ENCODE data around the gene ST3GAL2.
"Not testable (repeated sequence)": the region's sequence is repeated elsewhere in the genome, so short reads cannot be mapped to it uniquely, and the experiment has no call there.

The ST3GAL2 gene

GRCh38 chr16:70394853-70395252, 44.0 kb downstream of the ST3GAL2 start:
- no peak for DNase-seq (ENCODE audit: low read depth in 1 of 2, low spot score in 1 of 2)
- TF ChIP-seq JUND (IDR thresholded peaks at IDR 0.05; ENCODE audit: low read depth): no peak
- in situ Hi-C loops (cut with HindIII; ENCODE audit: low pct_unique_long_range_greater_than_20kb, low sequenced_read_pairs): no loop called here

GRCh38 chr16:70393662-70394061, 45.2 kb downstream of the ST3GAL2 start:
- no peak for DNase-seq (ENCODE audit: low read depth in 1 of 2, low spot score in 1 of 2)
- no peak for TF ChIP-seq JUND (IDR thresholded peaks at IDR 0.05; ENCODE audit: low read depth)
- in situ Hi-C loops (cut with HindIII; ENCODE audit: low pct_unique_long_range_greater_than_20kb, low sequenced_read_pairs): no loop called here

GRCh38 chr16:70392606-70393005, 46.3 kb downstream of the ST3GAL2 start:
- in situ Hi-C loops (cut with HindIII; ENCODE audit: low pct_unique_long_range_greater_than_20kb, low sequenced_read_pairs): no loop called here
- TF ChIP-seq JUND (IDR thresholded peaks at IDR 0.05; ENCODE audit: low read depth): no peak
- no peak for DNase-seq (ENCODE audit: low read depth in 1 of 2, low spot score in 1 of 2)

GRCh38 chr16:70391881-70392481, 46.9 kb downstream of the ST3GAL2 start:
- TF ChIP-seq JUND (IDR thresholded peaks at IDR 0.05; ENCODE audit: low read depth): no peak
- no peak for DNase-seq (ENCODE audit: low read depth in 1 of 2, low spot score in 1 of 2)
- in situ Hi-C loops (cut with HindIII; ENCODE audit: low pct_unique_long_range_greater_than_20kb, low sequenced_read_pairs): no loop called here

GRCh38 chr16:70391446-70391845, 47.5 kb downstream of the ST3GAL2 start:
- in situ Hi-C loops (cut with HindIII; ENCODE audit: low pct_unique_long_range_greater_than_20kb, low sequenced_read_pairs): no loop called here
- TF ChIP-seq JUND (IDR thresholded peaks at IDR 0.05; ENCODE audit: low read depth): no peak
- peak in 1 of 2 experiments; percentile 68 for DNase-seq (ENCODE audit: low read depth in 1 of 2, low spot score in 1 of 2)

- in situ Hi-C loops (cut with HindIII; ENCODE audit: low pct_unique_long_range_greater_than_20kb, low sequenced_read_pairs): no loop called here
- no peak for TF ChIP-seq JUND (IDR thresholded peaks at IDR 0.05; ENCODE audit: low read depth)
- peak; percentile 66 to 90 for DNase-seq (ENCODE audit: low read depth in 1 of 2, low spot score in 1 of 2)
Observed at GRCh38 chr16:70390774-70391173, 48.1 kb downstream of the ST3GAL2 start.

GRCh38 chr16:70388006-70388680, 50.8 kb downstream of the ST3GAL2 start:
- TF ChIP-seq JUND (IDR thresholded peaks at IDR 0.05; ENCODE audit: low read depth): no peak
- in situ Hi-C loops (cut with HindIII; ENCODE audit: low pct_unique_long_range_greater_than_20kb, low sequenced_read_pairs): no loop called here
- DNase-seq (ENCODE audit: low read depth in 1 of 2, low spot score in 1 of 2): no peak

- in situ Hi-C loops (cut with HindIII; ENCODE audit: low pct_unique_long_range_greater_than_20kb, low sequenced_read_pairs); DNase-seq (ENCODE audit: low read depth in 1 of 2, low spot score in 1 of 2): not testable (repeated sequence)
Observed at GRCh38 chr16:70386289-70386986, 52.5 kb downstream of the ST3GAL2 start.

- in situ Hi-C loops (cut with HindIII; ENCODE audit: low pct_unique_long_range_greater_than_20kb, low sequenced_read_pairs): no loop called here
- no peak for TF ChIP-seq JUND (IDR thresholded peaks at IDR 0.05; ENCODE audit: low read depth)
- no peak for DNase-seq (ENCODE audit: low read depth in 1 of 2, low spot score in 1 of 2)
Observed at GRCh38 chr16:70383421-70383960, 55.4 kb downstream of the ST3GAL2 start.

- in situ Hi-C loops (cut with HindIII; ENCODE audit: low pct_unique_long_range_greater_than_20kb, low sequenced_read_pairs): no loop called here
- peak in 1 of 2 experiments; percentile 48 for DNase-seq (ENCODE audit: low read depth in 1 of 2, low spot score in 1 of 2)
- no peak for TF ChIP-seq JUND (IDR thresholded peaks at IDR 0.05; ENCODE audit: low read depth)
Observed at GRCh38 chr16:70381604-70382342, 57.1 kb downstream of the ST3GAL2 start.

- no peak for TF ChIP-seq JUND (IDR thresholded peaks at IDR 0.05; ENCODE audit: low read depth)
- in situ Hi-C loops (cut with HindIII; ENCODE audit: low pct_unique_long_range_greater_than_20kb, low sequenced_read_pairs): no loop called here
Observed at GRCh38 chr16:70380919-70381603, 57.8 kb downstream of the ST3GAL2 start.

More at GRCh38 chr16:70380919-70381603, 57.8 kb downstream of the ST3GAL2 start:
- DNase-seq (ENCODE audit: low read depth in 1 of 2, low spot score in 1 of 2): peak; percentile 93 to 99
